ENCODE results near the gene SLC25A4.

GRCh38 chr4:185137233-185137925, 5.7 kb upstream of the SLC25A4 start:
- TF ChIP-seq POLR2A (IDR thresholded peaks at IDR 0.05) (no peak), CTCF (IDR thresholded peaks at IDR 0.05) (no peak)

Measured in right lobe of liver (tissue), 4 donors.